SK-N-SH (cell line): ENCODE measurements around the gene DRD4. TPM values are rescaled to one million over a fixed set of nuclear protein-coding genes. Genes with fewer than 3 reads are reported as not detected.
"Not testable (repeated sequence)": the region's sequence is repeated elsewhere in the genome, so short reads cannot be mapped to it uniquely, and the experiment has no call there.

Experiments
- CTCF ChIA-PET: fragments of 300-600, 350-600 bp; formaldehyde crosslinking; extraction: SDS; loops from one replicate; lab custom pipeline; 2021; lab: Yijun Ruan, JAX
- POLR2A ChIA-PET: fragments of 350-600 bp; sonication (Branson Sonifier 250); formaldehyde crosslinking; extraction: SDS; loops from one replicate; lab custom pipeline; 2020; ENCODE audit warnings: antibody characterized with exemption, inconsistent platforms; lab: Yijun Ruan, JAX
- DNase-seq: peaks from one replicate; pipeline ENCODE4 v3.0.0; 2012
- H2AFZ ChIP-seq: fragments of 200-600 bp; sonication (generic); 2 replicates; pipeline ENCODE4 v1.8.1; 2016; ENCODE audit warnings: antibody characterized with exemption, mild to moderate bottlenecking, low read depth
- H3F3A ChIP-seq: fragments of 200-600 bp; sonication (generic); replicated peaks from 2 replicates; pipeline ENCODE3; 2016; ENCODE audit warnings: antibody characterized with exemption, mild to moderate bottlenecking; ENCODE audit not compliant: insufficient read depth
- H3K27ac ChIP-seq, 2 experiments: fragments of 200-500 bp in 1 of 2; fragments of 200-600 bp in 1 of 2; sonication (Bioruptor generic) in 1 of 2; sonication (generic), shearing (Covaris generic) in 1 of 2; 2 replicates each; pipeline versions ENCODE4 v1.5.1 to v1.6.1; 2014 to 2016; ENCODE audit warnings: low read depth in 2 of 2, inconsistent platforms in 1 of 2, low read length in 1 of 2, mild to moderate bottlenecking in 1 of 2, mixed read lengths in 1 of 2
- H3K27me3 ChIP-seq: fragments of 200-600 bp; sonication (generic), shearing (Covaris generic); 2 replicates; pipeline ENCODE4 v1.6.1; 2016; ENCODE audit warnings: mixed run types; ENCODE audit not compliant: insufficient read depth
- H3K36me3 ChIP-seq, 2 experiments: fragments of 200-500 bp in 1 of 2; fragments of 200-600 bp in 1 of 2; sonication (Bioruptor generic) in 1 of 2; sonication (generic) in 1 of 2; replicated peaks in 1 of 2; 2 replicates each; pipeline versions ENCODE3 to v1.5.1; 2014 to 2016; ENCODE audit warnings: low read length in 1 of 2, mild to moderate bottlenecking in 1 of 2; ENCODE audit not compliant: insufficient read depth in 2 of 2, control insufficient read depth in 1 of 2
- H3K4me1 ChIP-seq, 2 experiments: fragments of 200-500 bp in 1 of 2; fragments of 200-600 bp in 1 of 2; sonication (Bioruptor generic) in 1 of 2; sonication (generic), shearing (Covaris generic) in 1 of 2; 2 replicates each; pipeline versions ENCODE4 v1.5.1 to v1.6.1; 2014 to 2016; ENCODE audit warnings: low read depth in 1 of 2, low read length in 1 of 2, mixed run types in 1 of 2; ENCODE audit not compliant: insufficient read depth in 2 of 2, control insufficient read depth in 1 of 2
- H3K4me2 ChIP-seq: fragments of 200-600 bp; sonication (generic), shearing (Covaris generic); 2 replicates; pipeline ENCODE4 v1.6.1; 2017; ENCODE audit warnings: mixed run types
- H3K4me3 ChIP-seq, 2 experiments: fragments of 200-500 bp in 1 of 2; fragments of 200-600 bp in 1 of 2; sonication (Bioruptor generic) in 1 of 2; sonication (generic), shearing (Covaris generic) in 1 of 2; 2 replicates each; pipeline versions ENCODE4 v1.5.1 to v1.8.1; 2014 to 2016; ENCODE audit warnings: low read depth in 2 of 2, inconsistent platforms in 1 of 2, low read length in 1 of 2, mild to moderate bottlenecking in 1 of 2, mixed read lengths in 1 of 2, moderate library complexity in 1 of 2
- H3K79me2 ChIP-seq: fragments of 200-600 bp; sonication (generic); 2 replicates; pipeline ENCODE4 v1.8.1; 2017; ENCODE audit warnings: mild to moderate bottlenecking; ENCODE audit not compliant: insufficient read depth
- H3K9ac ChIP-seq: fragments of 200-600 bp; sonication (generic); 2 replicates; pipeline ENCODE4 v1.6.1; 2017; ENCODE audit warnings: mixed run types
- H3K9me2 ChIP-seq: fragments of 200-600 bp; sonication (generic); 2 replicates; pipeline ENCODE4 v1.6.1; 2017; ENCODE audit warnings: mixed run types
- H3K9me3 ChIP-seq: fragments of 200-600 bp; sonication (generic); 2 replicates; pipeline ENCODE4 v1.6.1; 2017; ENCODE audit warnings: mixed run types, mild to moderate bottlenecking, moderate library complexity
- H4K20me1 ChIP-seq: fragments of 200-600 bp; sonication (generic); 2 replicates; pipeline ENCODE4 v1.6.1; 2017; ENCODE audit warnings: mild to moderate bottlenecking, mixed run types; ENCODE audit not compliant: insufficient read depth
- GATA2 ChIP-seq: sonication (generic); formaldehyde crosslinking; IDR thresholded peaks from 2 replicates; pipeline ENCODE4 v1.5.0; 2020; ENCODE audit warnings: mild to moderate bottlenecking, missing genetic modification reagents
- MXI1 ChIP-seq: IDR thresholded peaks from 2 replicates; pipeline ENCODE4 v1.6.1; 2012; ENCODE audit warnings: mild to moderate bottlenecking, low read depth, low read length, improper control_type of control experiment
- NRF1 ChIP-seq: IDR thresholded peaks from 2 replicates; pipeline ENCODE4 v1.6.1; 2012; ENCODE audit warnings: low read depth, mild to moderate bottlenecking, low read length
- REST ChIP-seq: IDR thresholded peaks from 2 replicates; pipeline ENCODE4 v1.6.1; 2012; ENCODE audit warnings: mild to moderate bottlenecking, low read depth, low read length, moderate library complexity
- TCF12 ChIP-seq: IDR thresholded peaks from 2 replicates; pipeline ENCODE4 v1.4.0; 2012
- ZBTB33 ChIP-seq: IDR thresholded peaks from 2 replicates; pipeline ENCODE4 v1.4.0; 2012; ENCODE audit warnings: low read depth, borderline replicate concordance
- WGBS: methylation state at CpG from one replicate; pipeline ENCODE4 v1.1.6; 2017; ENCODE audit warnings: low lambda C conversion rate; 5-methylcytosine and 5-hydroxymethylcytosine counted together
- polyA plus RNA-seq, 3 experiments: library from polyadenylated mRNA; depleted of rRNA; stranded (reverse); fragments of >200 nt; gene quantifications; 2 replicates each; pipeline ENCODE4 v1.2.3, GENCODE V29; 2012

DRD4 gene
- polyA plus RNA-seq, 1 of the 3 experiments (the other 2 are of a cell fraction): not detected

- H3K27ac ChIP-seq: no peak overlapping the region
- peaks cover 0 to 7% of the 10 kb centered on the region in 2 experiments for H3K36me3 ChIP-seq
- H3K27me3 ChIP-seq: no peaks in the 10 kb centered on the region
- H3K9ac ChIP-seq: no peak overlapping the region
- H2AFZ ChIP-seq: no peak overlapping the region
- ChIA-PET POLR2A (no interaction called here), CTCF (no interaction called here)
- H3K79me2 ChIP-seq: no peaks in the 10 kb centered on the region
- no peak for TF ChIP-seq MXI1
- TF ChIP-seq TCF12: no peak
- no peak for TF ChIP-seq GATA2 (CRISPR knock-in tag)
- TF ChIP-seq ZBTB33: no peak
- no peak for TF ChIP-seq REST
- TF ChIP-seq NRF1: no peak
- no peaks in the 10 kb centered on the region for H3K4me1 ChIP-seq
- DNase-seq: no peak
- H3F3A ChIP-seq: peaks cover 14% of the 10 kb centered on the region
- no peak overlapping the region for H3K4me3 ChIP-seq
- H4K20me1 ChIP-seq: no peaks in the 10 kb centered on the region
- 90% methylated on average over 10 of the region's 10 CpGs for WGBS
- H3K9me3 ChIP-seq: no peaks in the 10 kb centered on the region
- H3K4me2 ChIP-seq: no peak overlapping the region
- no peaks in the 10 kb centered on the region for H3K9me2 ChIP-seq
These were observed 13.4 kb downstream of the DRD4 start for GRCh38 chr11:650482-650881.

GRCh38 chr11:653136-653535, 16.1 kb downstream of the DRD4 start:
- Histone ChIP-seq H3K36me3 (peaks cover 3 to 11% of the 10 kb centered on the region in 2 experiments), H3F3A (peaks cover 14% of the 10 kb centered on the region)
- POLR2A ChIA-PET, H2AFZ ChIP-seq, H4K20me1 ChIP-seq, H3K4me1 ChIP-seq, H3K4me2 ChIP-seq, H3K27me3 ChIP-seq, H3K79me2 ChIP-seq, H3K4me3 ChIP-seq, H3K27ac ChIP-seq, H3K9me2 ChIP-seq, DNase-seq, H3K9me3 ChIP-seq, H3K9ac ChIP-seq, CTCF ChIA-PET: not testable (repeated sequence)
- 95% methylated on average over 14 of the region's 14 CpGs for WGBS
